ENCODE data around the gene DNTTIP2. TPM values are rescaled to one million over a fixed set of nuclear protein-coding genes. Genes with fewer than 3 reads are reported as not detected.
A peak's percentile ranks its signal among the peaks of the same experiment; 100 is the strongest.

DNTTIP2 gene
- total RNA-seq, 1 donor from 2014 or later = 50.8 TPM

GRCh38 chr1:93905734-93906133 lies 26.7 kb upstream of the DNTTIP2 start:
- DNase-seq (ENCODE audit: low spot score, unreplicated experiment) = no peak
- no peak for TF ChIP-seq CTCF (IDR thresholded peaks at IDR 0.05; ENCODE audit: unreplicated experiment)
- H3K4me1 Mint-ChIP-seq (ENCODE audit: low read depth) = peaks cover 31% of the 10 kb centered on the region
- peaks cover 3% of the 10 kb centered on the region for H3K27me3 Mint-ChIP-seq
- H3K4me3 Mint-ChIP-seq (ENCODE audit: low read depth) = peak overlapping the region; percentile 67
- H3K27ac Mint-ChIP-seq = peak overlapping the region; percentile 73
- H3K9me3 Mint-ChIP-seq (ENCODE audit: low read depth) = peaks cover 5% of the 10 kb centered on the region
- peaks cover 2% of the 10 kb centered on the region for H3K36me3 Mint-ChIP-seq (ENCODE audit: insufficient read depth)

GRCh38 chr1:93905051-93905450 lies 26.0 kb upstream of the DNTTIP2 start:
- H3K4me3 Mint-ChIP-seq (ENCODE audit: low read depth) = no peak overlapping the region
- peaks cover 3% of the 10 kb centered on the region for H3K27me3 Mint-ChIP-seq
- H3K36me3 Mint-ChIP-seq (ENCODE audit: insufficient read depth) = peaks cover 2% of the 10 kb centered on the region
- TF ChIP-seq CTCF (IDR thresholded peaks at IDR 0.05; ENCODE audit: unreplicated experiment) = no peak
- H3K4me1 Mint-ChIP-seq (ENCODE audit: low read depth) = peaks cover 31% of the 10 kb centered on the region
- H3K27ac Mint-ChIP-seq = no peak overlapping the region
- H3K9me3 Mint-ChIP-seq (ENCODE audit: low read depth) = peaks cover 3% of the 10 kb centered on the region
- no peak for DNase-seq (ENCODE audit: low spot score, unreplicated experiment)

- no peak for DNase-seq (ENCODE audit: low spot score, unreplicated experiment)
- peaks cover 3% of the 10 kb centered on the region for H3K27me3 Mint-ChIP-seq
- peaks cover 2% of the 10 kb centered on the region for H3K36me3 Mint-ChIP-seq (ENCODE audit: insufficient read depth)
- no peak for TF ChIP-seq CTCF (IDR thresholded peaks at IDR 0.05; ENCODE audit: unreplicated experiment)
- peaks cover 31% of the 10 kb centered on the region for H3K4me1 Mint-ChIP-seq (ENCODE audit: low read depth)
- H3K27ac Mint-ChIP-seq = no peak overlapping the region
- H3K4me3 Mint-ChIP-seq (ENCODE audit: low read depth) = no peak overlapping the region
- H3K9me3 Mint-ChIP-seq (ENCODE audit: low read depth) = no peaks in the 10 kb centered on the region
Observed at GRCh38 chr1:93904228-93904627, 25.2 kb upstream of the DNTTIP2 start.

- Mint-ChIP-seq H3K4me3 (ENCODE audit: low read depth) (no peak overlapping the region), H3K36me3 (ENCODE audit: insufficient read depth) (peaks cover 4% of the 10 kb centered on the region), H3K27ac (no peak overlapping the region), H3K4me1 (ENCODE audit: low read depth) (peaks cover 10% of the 10 kb centered on the region), H3K27me3 (no peaks in the 10 kb centered on the region), H3K9me3 (ENCODE audit: low read depth) (no peaks in the 10 kb centered on the region)
- no peak for DNase-seq (ENCODE audit: low spot score, unreplicated experiment)
- no peak for TF ChIP-seq CTCF (IDR thresholded peaks at IDR 0.05; ENCODE audit: unreplicated experiment)
Observed at GRCh38 chr1:93900723-93901504, 21.9 kb upstream of the DNTTIP2 start.

- DNase-seq (ENCODE audit: low spot score, unreplicated experiment) = no peak
- Mint-ChIP-seq H3K27ac (no peak overlapping the region), H3K27me3 (no peaks in the 10 kb centered on the region), H3K9me3 (ENCODE audit: low read depth) (no peaks in the 10 kb centered on the region), H3K4me3 (ENCODE audit: low read depth) (no peak overlapping the region), H3K4me1 (ENCODE audit: low read depth) (peaks cover 8% of the 10 kb centered on the region), H3K36me3 (ENCODE audit: insufficient read depth) (peaks cover 5% of the 10 kb centered on the region)
- no peak for TF ChIP-seq CTCF (IDR thresholded peaks at IDR 0.05; ENCODE audit: unreplicated experiment)
Observed at GRCh38 chr1:93899543-93900207, 20.7 kb upstream of the DNTTIP2 start.
